GM23248 (cell line): ENCODE measurements around the gene NCOA4. TPM values are rescaled to one million over a fixed set of nuclear protein-coding genes. Genes with fewer than 3 reads are reported as not detected.

ENCODE experiments used
- polyA plus RNA-seq: library from polyadenylated mRNA; unstranded; fragments of >200 nt; fragmentation: Nextera tagmentation; extraction: Ambion mirVana; gene quantifications from 2 replicates; pipeline ENCODE4 v1.2.1, GENCODE V29; 2016
- small RNA-seq: library from RNA; depleted of rRNA; stranded (forward); fragments of <200 nt; gene quantifications from one replicate; pipeline ENCODE3, GENCODE V24; 2014; ENCODE audit warnings: low read depth, low replicate concordance
- total RNA-seq: library from RNA; depleted of rRNA; stranded (reverse); fragments of >200 nt; shearing (Covaris generic); gene quantifications from 2 replicates; pipeline ENCODE4 v1.2.3, GENCODE V29; 2014; rRNA removed

NCOA4 gene
- total and polyA plus RNA-seq, 2 experiments from 2014 or later = 112 to 164 TPM

Small RNAs within 50 kb of the gene (small RNA-seq; reads per million reads assigned to genes)
- gene SNORA74C-1 = not detected

Other genes with a start within 250 kb of the NCOA4 start
- 7.7 and 13.3 TPM in 2 replicates for gene AGAP4, start 183.1 kb downstream of the NCOA4 start, total RNA-seq
- gene AGAP4, start 183.1 kb downstream of the NCOA4 start, polyA plus RNA-seq = 3.1 and 5.3 TPM in 2 replicates
- 75.2 and 104 TPM in 2 replicates for gene TIMM23, start 58.1 kb downstream of the NCOA4 start, total RNA-seq
- gene TIMM23, start 58.1 kb downstream of the NCOA4 start, polyA plus RNA-seq = 145 and 147 TPM in 2 replicates
- not detected in 2 replicates for gene MSMB, start 15.6 kb upstream of the NCOA4 start, total RNA-seq
- not detected in 2 replicates for gene MSMB, start 15.6 kb upstream of the NCOA4 start, polyA plus RNA-seq